Cardiac muscle cell (in vitro differentiated cells and primary cell): ENCODE results near the gene S100A6. TPM values are rescaled to one million over a fixed set of nuclear protein-coding genes. Genes with fewer than 3 reads are reported as not detected.
"Not testable (repeated sequence)": the region's sequence is repeated elsewhere in the genome, so short reads cannot be mapped to it uniquely, and the experiment has no call there.

Experiments
- DNase-seq, 2 donors: peaks; one replicate each; pipeline versions ENCODE4 v3.0.0 to v3.0.0-alpha.2; 2010 to 2017; ENCODE audit warnings: low read depth in 1 of 2, low spot score in 1 of 2
- H3K27ac ChIP-seq: fragments of 200-600 bp; sonication (generic); 2 replicates; pipeline ENCODE4 v1.5.1; 2016
- H3K27me3 ChIP-seq: fragments of 200-600 bp; sonication (generic); 2 replicates; pipeline ENCODE4 v1.6.0; 2016; ENCODE audit warnings: control low read depth
- H3K36me3 ChIP-seq: fragments of 200-600 bp; sonication (generic); 2 replicates; pipeline ENCODE4 v1.5.1; 2016; ENCODE audit warnings: control low read depth
- H3K4me1 ChIP-seq: fragments of 200-600 bp; sonication (generic); 2 replicates; pipeline ENCODE4 v1.8.1; 2017; ENCODE audit warnings: low read depth, mild to moderate bottlenecking, mixed run types
- H3K4me3 ChIP-seq: fragments of 200-600 bp; sonication (generic); 2 replicates; pipeline ENCODE4 v1.5.1; 2016; ENCODE audit warnings: mild to moderate bottlenecking
- H3K9me3 ChIP-seq: fragments of 200-600 bp; sonication (generic); 2 replicates; pipeline ENCODE4 v1.5.1; 2017; ENCODE audit warnings: low read depth, mild to moderate bottlenecking, control low read depth
- polyA plus RNA-seq: library from polyadenylated mRNA; unstranded; fragments of >200 nt; fragmentation: Nextera tagmentation; extraction: Ambion mirVana; gene quantifications from 2 replicates; pipeline ENCODE4 v1.2.1, GENCODE V29; 2016
- total RNA-seq: library from RNA; depleted of rRNA; stranded (reverse); fragments of >200 nt; gene quantifications from 2 replicates; pipeline ENCODE4 v1.2.3, GENCODE V29; 2016
- TF ChIP-seq, protein P1 (sequence below): IDR thresholded peaks from 2 replicates; pipeline ENCODE4 v1.5.1; 2012; ENCODE audit warnings: low read depth, mild to moderate bottlenecking, low read length

Gene S100A6
- total and polyA plus RNA-seq, 2 experiments from 2014 or later: 23.1 to 40.7 TPM

DNA sequence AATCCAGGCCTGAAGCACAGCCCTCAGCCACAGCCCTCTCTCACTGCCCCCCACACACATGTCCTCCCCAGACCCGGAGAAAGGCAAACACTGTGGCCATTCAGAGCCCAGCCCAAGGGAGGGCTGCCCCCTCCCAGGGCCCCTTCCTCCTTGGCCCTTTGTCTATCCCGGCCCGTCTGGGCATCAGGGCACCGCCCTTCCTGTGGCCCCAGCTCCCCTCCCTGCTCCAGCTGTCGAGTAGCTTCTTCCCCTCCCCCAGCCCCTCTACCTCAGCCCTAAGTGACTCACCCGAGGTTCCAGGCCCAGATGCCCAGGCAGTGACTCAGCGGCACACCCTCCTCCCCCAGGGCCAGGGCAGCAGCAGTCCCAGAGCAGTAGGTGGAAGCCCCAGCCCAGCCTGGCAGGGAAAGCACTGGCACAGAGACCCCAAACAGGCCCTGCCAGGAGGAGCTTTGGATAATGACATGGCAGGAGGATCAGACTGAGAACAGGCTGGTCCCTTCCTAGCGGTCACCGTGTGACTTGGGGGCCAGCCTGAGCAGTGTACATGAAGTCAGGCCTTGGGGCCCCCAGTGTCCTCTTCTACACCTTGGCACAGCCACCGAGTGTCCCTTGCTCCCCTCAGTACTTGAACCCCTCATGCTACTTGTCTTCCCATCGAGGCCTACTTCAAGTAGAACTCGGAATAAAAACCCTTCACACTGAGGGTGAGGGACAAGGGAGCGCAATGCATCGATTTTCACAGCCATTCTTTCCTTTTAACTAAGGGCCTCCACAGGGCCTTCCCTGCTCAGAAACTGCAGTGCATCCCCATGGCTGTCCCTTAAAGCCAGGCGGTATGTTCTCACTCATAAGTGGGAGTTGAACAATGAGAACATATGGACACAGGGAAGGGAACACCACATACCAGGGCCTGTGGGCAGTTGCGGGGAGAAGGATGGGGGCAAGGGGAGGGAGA, 30.9 kb upstream of the S100A6 start:
- peak; percentile 49 to 98 for DNase-seq
- no peaks in the 10 kb centered on the region for H3K9me3 ChIP-seq
- H3K4me3 ChIP-seq: no peak overlapping the region
- TF ChIP-seq, protein P1, sequence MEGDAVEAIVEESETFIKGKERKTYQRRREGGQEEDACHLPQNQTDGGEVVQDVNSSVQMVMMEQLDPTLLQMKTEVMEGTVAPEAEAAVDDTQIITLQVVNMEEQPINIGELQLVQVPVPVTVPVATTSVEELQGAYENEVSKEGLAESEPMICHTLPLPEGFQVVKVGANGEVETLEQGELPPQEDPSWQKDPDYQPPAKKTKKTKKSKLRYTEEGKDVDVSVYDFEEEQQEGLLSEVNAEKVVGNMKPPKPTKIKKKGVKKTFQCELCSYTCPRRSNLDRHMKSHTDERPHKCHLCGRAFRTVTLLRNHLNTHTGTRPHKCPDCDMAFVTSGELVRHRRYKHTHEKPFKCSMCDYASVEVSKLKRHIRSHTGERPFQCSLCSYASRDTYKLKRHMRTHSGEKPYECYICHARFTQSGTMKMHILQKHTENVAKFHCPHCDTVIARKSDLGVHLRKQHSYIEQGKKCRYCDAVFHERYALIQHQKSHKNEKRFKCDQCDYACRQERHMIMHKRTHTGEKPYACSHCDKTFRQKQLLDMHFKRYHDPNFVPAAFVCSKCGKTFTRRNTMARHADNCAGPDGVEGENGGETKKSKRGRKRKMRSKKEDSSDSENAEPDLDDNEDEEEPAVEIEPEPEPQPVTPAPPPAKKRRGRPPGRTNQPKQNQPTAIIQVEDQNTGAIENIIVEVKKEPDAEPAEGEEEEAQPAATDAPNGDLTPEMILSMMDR: no peak
- no peaks in the 10 kb centered on the region for H3K27me3 ChIP-seq
- H3K4me1 ChIP-seq: peaks cover 28% of the 10 kb centered on the region
- no peaks in the 10 kb centered on the region for H3K36me3 ChIP-seq
- peak overlapping the region; percentile 21 for H3K27ac ChIP-seq

DNA sequence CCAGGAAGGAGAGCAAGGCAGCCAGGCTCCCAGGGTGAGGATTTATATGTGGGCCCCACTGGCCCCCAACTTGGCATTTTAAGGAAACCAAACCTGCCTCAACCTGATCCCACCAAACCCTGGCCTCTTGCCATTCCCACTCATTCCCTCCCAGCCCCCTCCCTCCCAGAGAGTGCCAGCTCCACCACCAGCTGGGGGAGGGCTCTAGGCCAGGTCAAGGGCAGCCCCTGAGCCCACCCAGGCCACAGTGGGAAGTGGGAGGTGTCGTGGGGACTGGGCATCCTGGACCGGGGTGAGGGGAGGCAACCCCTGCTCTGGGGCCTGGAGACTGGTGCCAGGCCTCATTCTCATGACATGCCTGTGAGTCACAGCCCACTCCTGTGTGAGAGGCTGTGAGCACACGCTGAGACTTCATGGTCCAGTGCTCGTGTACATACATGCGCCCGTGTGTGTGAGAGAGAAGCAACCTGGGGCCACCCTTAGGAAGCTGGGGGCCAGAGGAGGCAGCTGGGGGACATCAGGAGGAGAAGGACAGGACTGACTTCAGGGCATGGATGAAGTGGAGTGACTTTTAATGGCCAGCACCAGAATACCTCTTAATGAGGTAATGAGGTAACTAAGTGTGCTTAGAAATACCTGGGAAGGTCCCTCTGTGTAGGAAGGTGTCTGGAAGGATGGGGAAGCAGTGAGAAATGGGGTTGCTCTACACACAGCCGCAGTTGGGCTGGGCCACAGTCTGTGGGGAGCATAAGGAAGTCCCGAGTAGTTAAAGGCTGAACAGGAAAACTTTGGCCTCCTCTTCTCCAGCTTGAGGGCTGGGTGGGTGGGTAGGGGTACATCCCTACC, 30.0 kb upstream of the S100A6 start, which contains the start of gene S100A2:
Gene S100A2, minus strand, starts transcription at position 316 of the 846 bp plus-strand sequence. CDS start 1,967 bp downstream, outside the sequence.
- H3K27ac ChIP-seq: peak within 1 kb of the TSS; percentile 21
- H3K4me3 ChIP-seq: no peak within 1 kb of the TSS
- peaks cover 28% of the 10 kb centered on the region for H3K4me1 ChIP-seq
- H3K9me3 ChIP-seq: no peaks in the 10 kb centered on the region
- DNase-seq: peak in 1 of 2 donors; percentile 86
- H3K27me3 ChIP-seq: no peaks in the 10 kb centered on the region
- TF ChIP-seq, protein P1: no peak
- H3K36me3 ChIP-seq: no peaks in the 10 kb centered on the region

DNA sequence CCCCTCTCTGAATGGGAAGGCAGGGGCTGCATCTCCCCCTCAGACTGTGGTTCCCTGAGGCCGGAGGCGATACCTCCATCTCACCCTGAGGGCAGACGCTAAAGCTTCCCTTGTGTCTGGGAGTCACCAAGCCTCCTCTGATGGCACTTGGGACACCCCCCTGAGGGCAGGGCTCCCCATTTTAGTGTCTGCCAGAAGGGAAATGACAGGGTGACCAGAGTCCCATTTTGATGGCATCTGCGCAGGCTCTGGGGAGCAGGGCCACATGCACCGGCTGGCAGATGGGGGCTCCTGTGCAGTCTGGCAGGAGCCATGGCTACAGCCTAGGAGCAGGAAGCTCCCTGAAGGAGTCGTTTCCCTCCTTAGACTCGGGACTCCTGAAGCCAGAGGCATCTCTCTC, 28.2 kb upstream of the S100A6 start:
- no peaks in the 10 kb centered on the region for H3K36me3 ChIP-seq
- DNase-seq: no peak
- TF ChIP-seq, protein P1: no peak

DNA sequence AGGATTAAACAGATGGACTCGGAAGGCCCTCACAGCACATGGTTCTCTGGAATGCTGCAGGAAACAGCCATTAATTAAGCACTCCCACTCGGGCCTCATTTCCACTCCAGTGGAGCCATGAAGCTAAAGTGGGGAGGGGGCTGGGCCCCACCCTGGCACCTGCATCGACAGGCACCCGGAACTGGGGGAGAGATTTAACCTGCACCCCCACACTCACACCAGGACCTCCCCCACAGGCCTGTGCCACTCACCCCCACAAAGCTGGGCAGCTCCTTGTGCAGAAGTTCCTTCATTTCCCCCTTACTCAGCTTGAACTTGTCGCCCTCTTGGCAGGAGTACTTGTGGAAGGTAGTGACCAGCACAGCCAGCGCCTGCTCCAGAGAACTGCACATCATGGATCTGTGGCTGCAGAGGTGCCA, 27.7 kb upstream of the S100A6 start:
- Histone ChIP-seq H3K27ac (no peak overlapping the region), H3K4me1 (peaks cover 24% of the 10 kb centered on the region), H3K27me3 (no peaks in the 10 kb centered on the region), H3K4me3 (no peak overlapping the region), H3K9me3 (no peaks in the 10 kb centered on the region), H3K36me3 (no peaks in the 10 kb centered on the region)
- TF ChIP-seq, protein P1: no peak
- no peak for DNase-seq

More for the DNA sequence above, 28.2 kb upstream of the S100A6 start:
- Histone ChIP-seq H3K27ac (no peak overlapping the region), H3K4me3 (no peak overlapping the region), H3K9me3 (no peaks in the 10 kb centered on the region), H3K27me3 (no peaks in the 10 kb centered on the region), H3K4me1 (peaks cover 27% of the 10 kb centered on the region)

DNA sequence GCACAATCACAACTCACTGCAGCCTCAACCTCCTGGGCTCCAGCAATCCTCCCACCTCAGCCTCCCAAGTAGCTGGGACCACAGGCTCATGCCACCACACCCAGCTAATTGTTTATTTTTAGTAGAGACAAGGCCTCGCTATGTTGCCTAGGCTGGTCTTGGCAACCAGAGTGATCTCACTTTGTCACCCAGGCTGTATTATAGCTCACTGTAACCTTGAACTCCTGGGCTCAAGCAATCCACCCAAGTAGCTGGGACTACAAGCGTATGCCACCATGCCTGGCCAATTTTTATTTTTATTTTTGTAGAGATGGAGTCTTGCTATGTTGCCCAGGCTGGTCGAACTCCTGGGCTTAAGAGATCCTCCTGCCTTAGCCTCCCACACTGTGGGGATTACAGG, 26.2 kb upstream of the S100A6 start:
- not testable (repeated sequence) for H3K27me3 ChIP-seq, H3K36me3 ChIP-seq, H3K27ac ChIP-seq, H3K9me3 ChIP-seq, H3K4me3 ChIP-seq, DNase-seq
- H3K4me1 ChIP-seq: peaks cover 16% of the 10 kb centered on the region
